ENCODE results near the gene CPTP.

The CPTP gene

GRCh38 chr1:1371364-1371745 lies 46.8 kb downstream of the CPTP start:
- Histone ChIP-seq H3K4me3 (ENCODE audit: insufficient read length, low read depth) (no peak overlapping the region), H3K9ac (ENCODE audit: insufficient read length, low read depth) (no peak overlapping the region), H3K27me3 (ENCODE audit: insufficient read depth, insufficient read length) (no peaks in the 10 kb centered on the region), H3K36me3 (ENCODE audit: insufficient read depth, insufficient read length, low read length) (peaks cover 35% of the 10 kb centered on the region), H3K9me3 (ENCODE audit: insufficient read depth, low read length) (peaks cover 8% of the 10 kb centered on the region; the same call in 1 of the 2 replicates), H3K4me1 (ENCODE audit: insufficient read depth, insufficient read length) (peaks cover 3% of the 10 kb centered on the region)
- no peak for TF ChIP-seq YY1 (IDR thresholded peaks at IDR 0.05; ENCODE audit: insufficient read depth, insufficient read length)
- TF ChIP-seq ZNF274 (IDR thresholded peaks at IDR 0.05; ENCODE audit: low read depth, low read length) = no peak
- TF ChIP-seq SUZ12 (IDR thresholded peaks at IDR 0.05; ENCODE audit: extremely low read depth, insufficient read depth, insufficient read length) = no peak
- DNase-seq (ENCODE audit: low read depth, low spot score) = no peak

- Histone ChIP-seq H3K36me3 (ENCODE audit: insufficient read depth, insufficient read length, low read length) (peaks cover 42% of the 10 kb centered on the region), H3K9me3 (ENCODE audit: insufficient read depth, low read length) (0 out of 2 replicates have a peak, but pooled peaks cover 2% of the 10 kb centered on the region), H3K9ac (ENCODE audit: insufficient read length, low read depth) (peak overlapping the region; percentile 42), H3K27me3 (ENCODE audit: insufficient read depth, insufficient read length) (no peaks in the 10 kb centered on the region), H3K4me3 (ENCODE audit: insufficient read length, low read depth) (no peak overlapping the region), H3K4me1 (ENCODE audit: insufficient read depth, insufficient read length) (peaks cover 3% of the 10 kb centered on the region)
- no peak for TF ChIP-seq YY1 (IDR thresholded peaks at IDR 0.05; ENCODE audit: insufficient read depth, insufficient read length)
- no peak for TF ChIP-seq ZNF274 (IDR thresholded peaks at IDR 0.05; ENCODE audit: low read depth, low read length)
- TF ChIP-seq SUZ12 (IDR thresholded peaks at IDR 0.05; ENCODE audit: extremely low read depth, insufficient read depth, insufficient read length) = no peak
- no peak for DNase-seq (ENCODE audit: low read depth, low spot score)
These were observed 47.4 kb downstream of the CPTP start for GRCh38 chr1:1371746-1372711.

GRCh38 chr1:1373051-1373814 lies 48.6 kb downstream of the CPTP start:
- no peak overlapping the region for H3K4me3 ChIP-seq (ENCODE audit: insufficient read length, low read depth)

GRCh38 chr1:1373815-1374588 lies 49.4 kb downstream of the CPTP start:
- Histone ChIP-seq H3K36me3 (ENCODE audit: insufficient read depth, insufficient read length, low read length) (peaks cover 42% of the 10 kb centered on the region), H3K4me3 (ENCODE audit: insufficient read length, low read depth) (peak overlapping the region; percentile 92), H3K27me3 (ENCODE audit: insufficient read depth, insufficient read length) (no peaks in the 10 kb centered on the region), H3K9ac (ENCODE audit: insufficient read length, low read depth) (peak overlapping the region; percentile 90), H3K4me1 (ENCODE audit: insufficient read depth, insufficient read length) (peaks cover 3% of the 10 kb centered on the region), H3K9me3 (ENCODE audit: insufficient read depth, low read length) (no peaks in the 10 kb centered on the region)
- DNase-seq (ENCODE audit: low read depth, low spot score) = no peak
- TF ChIP-seq ZNF274 (IDR thresholded peaks at IDR 0.05; ENCODE audit: low read depth, low read length) (no peak), YY1 (IDR thresholded peaks at IDR 0.05; ENCODE audit: insufficient read depth, insufficient read length) (no peak), SUZ12 (IDR thresholded peaks at IDR 0.05; ENCODE audit: extremely low read depth, insufficient read depth, insufficient read length) (no peak)

More at GRCh38 chr1:1373051-1373814, 48.6 kb downstream of the CPTP start:
- Histone ChIP-seq H3K9ac (ENCODE audit: insufficient read length, low read depth) (peak overlapping the region; percentile 90), H3K9me3 (ENCODE audit: insufficient read depth, low read length) (no peaks in the 10 kb centered on the region), H3K36me3 (ENCODE audit: insufficient read depth, insufficient read length, low read length) (peaks cover 42% of the 10 kb centered on the region), H3K4me1 (ENCODE audit: insufficient read depth, insufficient read length) (peaks cover 3% of the 10 kb centered on the region), H3K27me3 (ENCODE audit: insufficient read depth, insufficient read length) (no peaks in the 10 kb centered on the region)
- no peak for DNase-seq (ENCODE audit: low read depth, low spot score)
- TF ChIP-seq ZNF274 (IDR thresholded peaks at IDR 0.05; ENCODE audit: low read depth, low read length) = no peak
- TF ChIP-seq YY1 (IDR thresholded peaks at IDR 0.05; ENCODE audit: insufficient read depth, insufficient read length) = no peak
- no peak for TF ChIP-seq SUZ12 (IDR thresholded peaks at IDR 0.05; ENCODE audit: extremely low read depth, insufficient read depth, insufficient read length)

- no peak for TF ChIP-seq ZNF274 (IDR thresholded peaks at IDR 0.05; ENCODE audit: low read depth, low read length)
- TF ChIP-seq SUZ12 (IDR thresholded peaks at IDR 0.05; ENCODE audit: extremely low read depth, insufficient read depth, insufficient read length) = no peak
- TF ChIP-seq YY1 (IDR thresholded peaks at IDR 0.05; ENCODE audit: insufficient read depth, insufficient read length) = no peak
These were observed 50.0 kb downstream of the CPTP start for GRCh38 chr1:1374589-1374928.

GRCh38 chr1:1374929-1375662 lies 50.5 kb downstream of the CPTP start, which contains the start of gene AURKAIP1:
Gene AURKAIP1, minus strand, starts transcription at chr1:1375207. Its CDS starts 451 bp downstream, at chr1:1374756.
- peak; percentile 96 for DNase-seq (ENCODE audit: low read depth, low spot score)

More at GRCh38 chr1:1374589-1374928, 50.0 kb downstream of the CPTP start:
- Histone ChIP-seq H3K9ac (ENCODE audit: insufficient read length, low read depth) (peak overlapping the region; percentile 90), H3K36me3 (ENCODE audit: insufficient read depth, insufficient read length, low read length) (peaks cover 42% of the 10 kb centered on the region), H3K4me3 (ENCODE audit: insufficient read length, low read depth) (peak overlapping the region; percentile 92), H3K27me3 (ENCODE audit: insufficient read depth, insufficient read length) (no peaks in the 10 kb centered on the region), H3K9me3 (ENCODE audit: insufficient read depth, low read length) (no peaks in the 10 kb centered on the region), H3K4me1 (ENCODE audit: insufficient read depth, insufficient read length) (peaks cover 3% of the 10 kb centered on the region)
- DNase-seq (ENCODE audit: low read depth, low spot score) = no peak

More at GRCh38 chr1:1374929-1375662, 50.5 kb downstream of the CPTP start, which contains the start of gene AURKAIP1:
- Histone ChIP-seq H3K9ac (ENCODE audit: insufficient read length, low read depth) (peak within 1 kb of the TSS; percentile 90), H3K36me3 (ENCODE audit: insufficient read depth, insufficient read length, low read length) (peaks cover 42% of the 10 kb centered on the region), H3K27me3 (ENCODE audit: insufficient read depth, insufficient read length) (no peaks in the 10 kb centered on the region), H3K4me3 (ENCODE audit: insufficient read length, low read depth) (peak within 1 kb of the TSS; percentile 92), H3K9me3 (ENCODE audit: insufficient read depth, low read length) (no peaks in the 10 kb centered on the region), H3K4me1 (ENCODE audit: insufficient read depth, insufficient read length) (peaks cover 3% of the 10 kb centered on the region)
- TF ChIP-seq YY1 (IDR thresholded peaks at IDR 0.05; ENCODE audit: insufficient read depth, insufficient read length) (no peak), ZNF274 (IDR thresholded peaks at IDR 0.05; ENCODE audit: low read depth, low read length) (no peak), SUZ12 (IDR thresholded peaks at IDR 0.05; ENCODE audit: extremely low read depth, insufficient read depth, insufficient read length) (no peak)
